Liver (tissue), 9 donors: ENCODE measurements around the gene WDR41. TPM values are rescaled to one million over a fixed set of nuclear protein-coding genes. Genes with fewer than 3 reads are reported as not detected.

Experiments
- DNase-seq: peaks from one replicate; pipeline ENCODE4 v3.0.0-alpha.2; 2017; ENCODE audit warnings: low spot score
- H3K27ac ChIP-seq, 2 donors: one replicate each; pipeline ENCODE4 v1.7.0; 2013; ENCODE audit warnings: inconsistent platforms in 2 of 2, low read length in 2 of 2, control low read depth in 1 of 2, low read depth in 1 of 2, mild to moderate bottlenecking in 1 of 2
- H3K27me3 ChIP-seq, 4 donors: one replicate each; pipeline versions ENCODE4 v1.6.1 to v1.7.0; 2013; ENCODE audit warnings: low read length in 3 of 4, inconsistent platforms in 1 of 4, mild to moderate bottlenecking in 1 of 4, moderate library complexity in 1 of 4; ENCODE audit not compliant: control insufficient read depth in 4 of 4, insufficient read depth in 4 of 4
- H3K36me3 ChIP-seq, 4 donors: one replicate each; pipeline versions ENCODE4 v1.6.1 to v1.7.0; 2013; ENCODE audit warnings: low read length in 3 of 4, mild to moderate bottlenecking in 3 of 4, low read depth in 1 of 4, moderate library complexity in 1 of 4; ENCODE audit not compliant: control insufficient read depth in 4 of 4, insufficient read depth in 3 of 4
- H3K4me1 ChIP-seq, 4 donors: one replicate each; pipeline versions ENCODE4 v1.6.1 to v1.7.0; 2013; ENCODE audit warnings: low read length in 3 of 4, mild to moderate bottlenecking in 3 of 4, moderate library complexity in 1 of 4; ENCODE audit not compliant: control insufficient read depth in 4 of 4, insufficient read depth in 4 of 4
- H3K4me3 ChIP-seq, 3 donors: one replicate each; pipeline versions ENCODE4 v1.6.1 to v1.7.0; 2013; ENCODE audit warnings: low read length in 3 of 3, control low read depth in 1 of 3, low read depth in 1 of 3, mild to moderate bottlenecking in 1 of 3
- H3K9ac ChIP-seq, 2 donors: one replicate each; pipeline ENCODE4 v1.7.0; 2013; ENCODE audit warnings: low read length in 2 of 2, mild to moderate bottlenecking in 2 of 2, moderate library complexity in 2 of 2, control low read depth in 1 of 2, low read depth in 1 of 2
- H3K9me3 ChIP-seq, 4 donors: one replicate each; pipeline versions ENCODE4 v1.6.1 to v1.7.0; 2013; ENCODE audit warnings: low read length in 3 of 4; ENCODE audit not compliant: control insufficient read depth in 4 of 4
- ATF3 ChIP-seq: IDR thresholded peaks from 2 replicates; pipeline ENCODE4 v1.6.1; 2016; ENCODE audit warnings: antibody characterized with exemption
- CTCF ChIP-seq: fragments of 150-350 bp; IDR thresholded peaks from 2 replicates; pipeline ENCODE4 v1.5.1; 2017; ENCODE audit warnings: improper control_type of control experiment, low read depth, low read length; ENCODE audit not compliant: missing input control
- EGR1 ChIP-seq, 2 donors: IDR thresholded peaks; 2 replicates each; pipeline ENCODE4 v1.6.1; 2016 to 2018; ENCODE audit warnings: antibody characterized with exemption in 2 of 2, low read depth in 2 of 2
- FOXA1 ChIP-seq: IDR thresholded peaks from 2 replicates; pipeline ENCODE4 v1.6.1; 2016; ENCODE audit warnings: antibody characterized with exemption
- GABPA ChIP-seq, 2 donors: IDR thresholded peaks in 1 of 2; conservative IDR thresholded peaks in 1 of 2; 2 replicates each; pipeline ENCODE4 v1.6.1; 2016; ENCODE audit warnings: antibody characterized with exemption in 2 of 2, mild to moderate bottlenecking in 1 of 2, moderate library complexity in 1 of 2
- HNF4A ChIP-seq, 2 donors: conservative IDR thresholded peaks; 2 replicates each; pipeline ENCODE4 v1.6.1; 2016; ENCODE audit warnings: antibody characterized with exemption in 2 of 2, mild to moderate bottlenecking in 2 of 2
- HNF4G ChIP-seq: IDR thresholded peaks from 2 replicates; pipeline ENCODE4 v1.6.1; 2016; ENCODE audit warnings: antibody characterized with exemption
- MAX ChIP-seq: IDR thresholded peaks from 2 replicates; pipeline ENCODE4 v1.6.1; 2016; ENCODE audit warnings: antibody characterized with exemption
- NR2F2 ChIP-seq: IDR thresholded peaks from 2 replicates; pipeline ENCODE4 v1.6.1; 2016; ENCODE audit warnings: antibody characterized with exemption
- RAD21 ChIP-seq, 2 donors: IDR thresholded peaks; 2 replicates each; pipeline ENCODE4 v1.6.1; 2016; ENCODE audit warnings: antibody characterized with exemption in 2 of 2, mild to moderate bottlenecking in 2 of 2
- REST ChIP-seq: IDR thresholded peaks from 2 replicates; pipeline ENCODE4 v1.6.1; 2016; ENCODE audit warnings: antibody characterized with exemption, mild to moderate bottlenecking
- SP1 ChIP-seq: IDR thresholded peaks from 2 replicates; pipeline ENCODE4 v1.6.1; 2018; ENCODE audit warnings: antibody characterized with exemption, mild to moderate bottlenecking
- YY1 ChIP-seq: IDR thresholded peaks from 2 replicates; pipeline ENCODE4 v1.6.1; 2016; ENCODE audit warnings: antibody characterized with exemption, mild to moderate bottlenecking
- ZBTB33 ChIP-seq: IDR thresholded peaks from 2 replicates; pipeline ENCODE4 v1.6.1; 2016; ENCODE audit warnings: antibody characterized with exemption
- WGBS: extraction: QIAGEN DNeasy Blood & Tissue Kit; methylation state at CpG from one replicate; pipeline ENCODE4 v1.1.7; 2013; 5-methylcytosine and 5-hydroxymethylcytosine counted together
- polyA plus RNA-seq, 2 donors: library from polyadenylated mRNA; stranded (reverse) in 1 of 2; unstranded in 1 of 2; fragments of 200-250 nt in 1 of 2; fragments of >200 nt in 1 of 2; fragmentation: Nextera tagmentation in 1 of 2; extraction: Ambion mirVana in 1 of 2; gene quantifications; one replicate each; pipeline versions ENCODE4 v1.2.1 to v1.2.3, GENCODE V29; 2013 to 2015
- total RNA-seq, 2 donors: library from RNA; depleted of rRNA; stranded (reverse); fragments of >200 nt; gene quantifications; one replicate each; pipeline ENCODE4 v1.2.3, GENCODE V29; 2014
- donor health status: healthy.
- donor health status: healthy.
- donor health status: healthy.
- donor health status: healthy.
- donor health status: healthy.

The WDR41 gene
- total and polyA plus RNA-seq, 4 donors = 8.1 to 21.2 (median 14.5) TPM

GRCh38 chr5:77396017-77396416 is 96.1 kb downstream of the WDR41 start (continued):
- no peak for TF ChIP-seq REST
- TF ChIP-seq HNF4G = no peak
- TF ChIP-seq RAD21 (IDR thresholded peaks at IDR 0.05) = no peak
- no peak for TF ChIP-seq SP1
- TF ChIP-seq EGR1 (IDR thresholded peaks at IDR 0.05; ENCODE audit: low read depth in 2 of 2) = no peak

- WGBS = 79% methylated on average over 3 of the region's 3 CpGs
- Histone ChIP-seq H3K4me1 (peaks cover 0 to 15% (median 8%) of the 10 kb centered on the region in 4 donors), H3K36me3 (no peaks in the 10 kb centered on the region), H3K27ac (no peak overlapping the region), H3K9me3 (no peaks in the 10 kb centered on the region), H3K27me3 (no peaks in the 10 kb centered on the region), H3K9ac (no peak overlapping the region), H3K4me3 (no peak overlapping the region)
- no peak for TF ChIP-seq ZBTB33
- TF ChIP-seq ATF3 = no peak
- peak in 1 of 2 donors; percentile 7 for TF ChIP-seq RAD21 (IDR thresholded peaks at IDR 0.05)
- no peak for DNase-seq
Measured at GRCh38 chr5:77394064-77394715, 97.9 kb downstream of the WDR41 start.

GRCh38 chr5:77391240-77391765 is 100.8 kb downstream of the WDR41 start:
- H3K4me1 ChIP-seq = peaks cover 0 to 15% (median 8%) of the 10 kb centered on the region in 4 donors
- H3K9ac ChIP-seq = no peak overlapping the region
- H3K9me3 ChIP-seq = no peaks in the 10 kb centered on the region
- DNase-seq = no peak
- TF ChIP-seq NR2F2 = no peak
- no peak for TF ChIP-seq REST
- no peak for TF ChIP-seq SP1
- no peak for TF ChIP-seq EGR1 (IDR thresholded peaks at IDR 0.05; ENCODE audit: low read depth in 2 of 2)
- no peak for TF ChIP-seq CTCF
- no peak for TF ChIP-seq YY1
- no peak for TF ChIP-seq FOXA1
- no peak for TF ChIP-seq HNF4G
- TF ChIP-seq MAX = no peak
- no peak for TF ChIP-seq HNF4A (conservative IDR thresholded peaks at IDR 0.05)
- TF ChIP-seq GABPA (IDR thresholded peaks at IDR 0.05 in 1 of 2, conservative IDR thresholded peaks at IDR 0.05 in 1 of 2) = no peak
- H3K27ac ChIP-seq = peak overlapping the region in 1 of 2 donors; percentile 23
- no peaks in the 10 kb centered on the region for H3K36me3 ChIP-seq
- WGBS = 94% methylated on average over 10 of the region's 10 CpGs
- no peaks in the 10 kb centered on the region for H3K27me3 ChIP-seq
- H3K4me3 ChIP-seq = no peak overlapping the region
